Measurements from ENCODE around the gene SLC7A7.

DNA sequence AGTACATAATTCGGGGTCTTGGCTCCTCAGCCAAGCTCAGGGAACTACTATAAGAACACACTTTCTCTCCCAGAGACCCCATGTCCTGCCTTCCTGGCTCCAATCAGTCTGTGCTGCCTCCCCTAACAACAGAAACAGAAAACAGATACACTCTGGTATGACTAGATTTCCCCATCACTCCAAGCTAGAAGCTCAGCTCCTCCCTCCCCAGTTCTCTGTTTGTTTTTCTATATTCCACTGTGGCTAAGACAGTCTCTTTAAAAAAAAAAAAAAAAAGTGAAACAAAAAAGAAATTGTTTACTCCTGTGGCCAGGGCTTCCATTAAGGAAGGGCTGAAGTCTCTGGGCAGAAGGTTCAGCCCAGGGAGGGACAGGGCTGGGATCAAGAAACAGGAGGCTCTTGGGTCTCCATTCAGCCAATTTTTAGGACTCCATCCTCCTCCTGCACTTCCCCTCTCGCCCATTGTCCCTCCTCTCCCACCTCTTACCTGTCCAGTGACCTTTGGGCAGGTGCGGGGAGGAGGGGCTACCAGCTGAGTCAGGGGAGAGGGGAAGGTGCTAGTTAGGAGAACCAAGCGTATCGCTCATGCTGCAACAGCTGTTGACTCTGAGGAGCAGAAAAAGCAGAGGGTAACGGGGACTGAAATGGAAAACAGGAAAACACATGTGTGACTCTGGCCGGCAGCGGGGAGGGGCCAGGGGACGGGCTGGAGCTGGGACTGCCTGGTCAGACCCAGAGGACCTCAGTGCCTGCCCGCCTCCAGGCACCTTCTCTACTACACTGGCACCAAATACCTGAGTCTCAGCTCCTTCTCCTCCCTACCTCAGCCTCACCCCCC lies 4.1 kb upstream of the SLC7A7 start:
- peak; percentile 49 to 84 (median 71) for TF ChIP-seq POLR2AphosphoS5 (IDR thresholded peaks at IDR 0.05)
- no peak for TF ChIP-seq CTCF (IDR thresholded peaks at IDR 0.05 in 8 of 11, conservative IDR thresholded peaks at IDR 0.05 in 3 of 11)

Data from spleen (tissue), 7 donors.